ENCODE data around the gene PLAA. TPM values are rescaled to one million over a fixed set of nuclear protein-coding genes. Genes with fewer than 3 reads are reported as not detected.
A peak's percentile ranks its signal among the peaks of the same experiment; 100 is the strongest.

Gene PLAA
- total and polyA plus RNA-seq, 2 experiments from 2014 or later = 22.8 to 33.9 TPM

- no peak for DNase-seq (ENCODE audit: low spot score)
- Histone ChIP-seq H3K4me2 (peak overlapping the region; percentile 87), H3K79me2 (peaks cover 61% of the 10 kb centered on the region), H3K36me3 (replicated peaks; ENCODE audit: insufficient read depth, low read depth) (no peaks in the 10 kb centered on the region), H3K4me3 (peak overlapping the region; percentile 36), H3K9me2 (replicated peaks; ENCODE audit: insufficient read depth) (no peaks in the 10 kb centered on the region), H2AFZ (no peak overlapping the region), H3K27ac (peak overlapping the region; percentile 98), H3K9me3 (ENCODE audit: low read depth) (no peaks in the 10 kb centered on the region), H3K27me3 (no peaks in the 10 kb centered on the region), H3K4me1 (ENCODE audit: insufficient read depth) (peaks cover 12% of the 10 kb centered on the region), H4K20me1 (ENCODE audit: insufficient read depth, poor library complexity, severe bottlenecking) (peaks cover 7% of the 10 kb centered on the region)
- TF ChIP-seq EZH2phosphoT487 (IDR thresholded peaks at IDR 0.05; ENCODE audit: low read depth, severe bottlenecking, unreplicated experiment) (no peak), CTCF (IDR thresholded peaks at IDR 0.05; ENCODE audit: poor library complexity) (no peak), EZH2 (IDR thresholded peaks at IDR 0.05; ENCODE audit: borderline replicate concordance) (no peak)
- whole genome bisulfite sequencing (ENCODE audit: low lambda C conversion rate, missing lambda C conversion rate) = 9% methylated on average over 2 of the region's 2 CpGs
Observed at GRCh38 chr9:26945591-26945990, 1.5 kb downstream of the PLAA start.

DNA sequence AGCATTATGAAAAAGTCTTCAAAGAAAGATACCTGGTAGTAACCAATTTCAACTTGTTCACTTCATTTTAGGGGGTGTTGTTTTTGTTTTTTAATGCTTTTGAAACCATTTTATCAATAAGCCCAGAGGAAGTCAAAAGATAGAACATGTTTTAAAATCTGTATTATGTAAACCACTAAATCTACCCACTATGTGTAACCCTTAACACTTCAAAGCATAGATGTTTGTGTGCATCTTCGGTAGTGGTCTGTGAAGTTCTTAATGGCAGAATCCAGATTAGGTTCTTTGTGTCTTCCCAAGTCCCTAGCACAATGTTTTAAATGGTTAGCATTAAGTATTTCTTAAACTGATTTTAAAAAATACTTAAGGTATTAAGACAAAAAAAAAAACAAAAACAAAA is 6.3 kb downstream of the PLAA start:
- Histone ChIP-seq H3K27ac (no peak overlapping the region), H4K20me1 (ENCODE audit: insufficient read depth, poor library complexity, severe bottlenecking) (peaks cover 7% of the 10 kb centered on the region), H3K4me1 (ENCODE audit: insufficient read depth) (peaks cover 10% of the 10 kb centered on the region), H3K36me3 (replicated peaks; ENCODE audit: insufficient read depth, low read depth) (no peaks in the 10 kb centered on the region), H2AFZ (no peak overlapping the region), H3K79me2 (peaks cover 100% of the 10 kb centered on the region), H3K27me3 (no peaks in the 10 kb centered on the region), H3K4me3 (no peak overlapping the region), H3K4me2 (no peak overlapping the region), H3K9me3 (ENCODE audit: low read depth) (peaks cover 6% of the 10 kb centered on the region), H3K9me2 (replicated peaks; ENCODE audit: insufficient read depth) (no peaks in the 10 kb centered on the region)
- no peak for DNase-seq (ENCODE audit: low spot score)
- 94% methylated on average over 1 of the region's 1 CpG for WGBS (ENCODE audit: low lambda C conversion rate, missing lambda C conversion rate)
- no peak for TF ChIP-seq EZH2 (IDR thresholded peaks at IDR 0.05; ENCODE audit: borderline replicate concordance)
- no peak for TF ChIP-seq EZH2phosphoT487 (IDR thresholded peaks at IDR 0.05; ENCODE audit: low read depth, severe bottlenecking, unreplicated experiment)
- TF ChIP-seq CTCF (IDR thresholded peaks at IDR 0.05; ENCODE audit: poor library complexity) = no peak

- TF ChIP-seq EZH2phosphoT487 (IDR thresholded peaks at IDR 0.05; ENCODE audit: low read depth, severe bottlenecking, unreplicated experiment) = no peak
- TF ChIP-seq EZH2 (IDR thresholded peaks at IDR 0.05; ENCODE audit: borderline replicate concordance) = no peak
- no peak for TF ChIP-seq CTCF (IDR thresholded peaks at IDR 0.05; ENCODE audit: poor library complexity)
- 86% methylated on average over 3 of the region's 3 CpGs for whole genome bisulfite sequencing (ENCODE audit: low lambda C conversion rate, missing lambda C conversion rate)
- Histone ChIP-seq H3K79me2 (peaks cover 100% of the 10 kb centered on the region), H4K20me1 (ENCODE audit: insufficient read depth, poor library complexity, severe bottlenecking) (peaks cover 3% of the 10 kb centered on the region), H3K9me3 (ENCODE audit: low read depth) (peaks cover 6% of the 10 kb centered on the region), H2AFZ (no peak overlapping the region), H3K27me3 (no peaks in the 10 kb centered on the region), H3K9me2 (replicated peaks; ENCODE audit: insufficient read depth) (no peaks in the 10 kb centered on the region), H3K4me3 (no peak overlapping the region), H3K36me3 (replicated peaks; ENCODE audit: insufficient read depth, low read depth) (no peaks in the 10 kb centered on the region), H3K4me1 (ENCODE audit: insufficient read depth) (peaks cover 3% of the 10 kb centered on the region), H3K27ac (no peak overlapping the region), H3K4me2 (no peak overlapping the region)
- no peak for DNase-seq (ENCODE audit: low spot score)
Observed at GRCh38 chr9:26939955-26940711, 6.9 kb downstream of the PLAA start.
